Measurements from ENCODE around the gene LRRC70.

DNA sequence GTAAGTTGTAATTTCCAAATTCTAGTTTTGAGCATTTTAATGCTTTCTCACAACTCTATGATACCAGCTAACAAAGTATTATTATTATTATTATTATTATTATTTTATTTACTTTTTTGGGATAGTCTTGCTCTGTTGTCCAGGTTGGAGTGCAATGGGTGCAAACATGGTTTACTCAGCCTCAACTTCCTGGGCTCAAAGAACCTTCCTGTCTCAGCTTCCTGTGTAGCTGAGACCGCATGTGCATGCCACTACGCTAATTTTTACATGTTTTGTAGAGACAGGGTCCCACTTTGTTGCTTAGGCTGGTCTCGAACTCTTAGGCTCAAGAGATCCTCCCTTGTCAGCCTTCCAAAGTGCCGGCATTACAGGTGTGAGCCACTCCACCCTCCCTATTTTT lies 27.0 kb downstream of the LRRC70 start:
- TF ChIP-seq, protein P1, sequence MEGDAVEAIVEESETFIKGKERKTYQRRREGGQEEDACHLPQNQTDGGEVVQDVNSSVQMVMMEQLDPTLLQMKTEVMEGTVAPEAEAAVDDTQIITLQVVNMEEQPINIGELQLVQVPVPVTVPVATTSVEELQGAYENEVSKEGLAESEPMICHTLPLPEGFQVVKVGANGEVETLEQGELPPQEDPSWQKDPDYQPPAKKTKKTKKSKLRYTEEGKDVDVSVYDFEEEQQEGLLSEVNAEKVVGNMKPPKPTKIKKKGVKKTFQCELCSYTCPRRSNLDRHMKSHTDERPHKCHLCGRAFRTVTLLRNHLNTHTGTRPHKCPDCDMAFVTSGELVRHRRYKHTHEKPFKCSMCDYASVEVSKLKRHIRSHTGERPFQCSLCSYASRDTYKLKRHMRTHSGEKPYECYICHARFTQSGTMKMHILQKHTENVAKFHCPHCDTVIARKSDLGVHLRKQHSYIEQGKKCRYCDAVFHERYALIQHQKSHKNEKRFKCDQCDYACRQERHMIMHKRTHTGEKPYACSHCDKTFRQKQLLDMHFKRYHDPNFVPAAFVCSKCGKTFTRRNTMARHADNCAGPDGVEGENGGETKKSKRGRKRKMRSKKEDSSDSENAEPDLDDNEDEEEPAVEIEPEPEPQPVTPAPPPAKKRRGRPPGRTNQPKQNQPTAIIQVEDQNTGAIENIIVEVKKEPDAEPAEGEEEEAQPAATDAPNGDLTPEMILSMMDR (IDR thresholded peaks at IDR 0.05; ENCODE audit: control extremely low read depth in 1 of 3, insufficient read depth in 1 of 3, low read depth in 1 of 3, low read length in 3 of 3): no peak
- no peak for TF ChIP-seq RNF2 (IDR thresholded peaks at IDR 0.05; ENCODE audit: borderline replicate concordance, low read depth, low read length, missing control alignments, poor library complexity, severe bottlenecking)
- TF ChIP-seq, protein P2, sequence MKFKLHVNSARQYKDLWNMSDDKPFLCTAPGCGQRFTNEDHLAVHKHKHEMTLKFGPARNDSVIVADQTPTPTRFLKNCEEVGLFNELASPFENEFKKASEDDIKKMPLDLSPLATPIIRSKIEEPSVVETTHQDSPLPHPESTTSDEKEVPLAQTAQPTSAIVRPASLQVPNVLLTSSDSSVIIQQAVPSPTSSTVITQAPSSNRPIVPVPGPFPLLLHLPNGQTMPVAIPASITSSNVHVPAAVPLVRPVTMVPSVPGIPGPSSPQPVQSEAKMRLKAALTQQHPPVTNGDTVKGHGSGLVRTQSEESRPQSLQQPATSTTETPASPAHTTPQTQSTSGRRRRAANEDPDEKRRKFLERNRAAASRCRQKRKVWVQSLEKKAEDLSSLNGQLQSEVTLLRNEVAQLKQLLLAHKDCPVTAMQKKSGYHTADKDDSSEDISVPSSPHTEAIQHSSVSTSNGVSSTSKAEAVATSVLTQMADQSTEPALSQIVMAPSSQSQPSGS (IDR thresholded peaks at IDR 0.05; ENCODE audit: low read length): no peak
- TF ChIP-seq CBX5 (IDR thresholded peaks at IDR 0.05; ENCODE audit: low read depth, low read length): no peak
- no peak for TF ChIP-seq POLR2A (IDR thresholded peaks at IDR 0.05; ENCODE audit: control extremely low read depth in 1 of 2, low read depth in 2 of 2, low read length in 2 of 2)
